Skeletal muscle tissue (tissue), 4 donors: ENCODE results near the gene DENR. TPM values are rescaled to one million over a fixed set of nuclear protein-coding genes. Genes with fewer than 3 reads are reported as not detected.
"Not testable (repeated sequence)": the region's sequence is repeated elsewhere in the genome, so short reads cannot be mapped to it uniquely, and the experiment has no call there.

ENCODE experiments used
- H3K27ac ChIP-seq: one replicate; pipeline ENCODE4 v1.7.0; 2013; ENCODE audit warnings: mild to moderate bottlenecking, low read depth, low read length, inconsistent platforms
- H3K27me3 ChIP-seq, 3 donors: one replicate each; pipeline ENCODE4 v1.7.0; 2013; ENCODE audit warnings: low read length in 3 of 3; ENCODE audit not compliant: control insufficient read depth in 3 of 3, insufficient read depth in 3 of 3
- H3K36me3 ChIP-seq, 3 donors: one replicate each; pipeline ENCODE4 v1.7.0; 2013; ENCODE audit warnings: low read length in 3 of 3; ENCODE audit not compliant: control insufficient read depth in 3 of 3, insufficient read depth in 3 of 3
- H3K4me1 ChIP-seq, 3 donors: one replicate each; pipeline ENCODE4 v1.7.0; 2013; ENCODE audit warnings: low read length in 3 of 3, mild to moderate bottlenecking in 3 of 3; ENCODE audit not compliant: control insufficient read depth in 3 of 3, insufficient read depth in 3 of 3
- H3K4me3 ChIP-seq, 3 donors: one replicate each; pipeline ENCODE4 v1.7.0; 2013; ENCODE audit warnings: low read length in 3 of 3
- H3K9ac ChIP-seq, 3 donors: one replicate each; pipeline ENCODE4 v1.7.0; 2013; ENCODE audit warnings: low read length in 3 of 3, mild to moderate bottlenecking in 3 of 3, moderate library complexity in 2 of 3, low read depth in 1 of 3
- H3K9me3 ChIP-seq, 3 donors: one replicate each; pipeline ENCODE4 v1.7.0; 2013; ENCODE audit warnings: low read length in 3 of 3; ENCODE audit not compliant: control insufficient read depth in 3 of 3
- total RNA-seq: library from RNA; depleted of rRNA; stranded (reverse); fragments of >200 nt; gene quantifications from one replicate; pipeline ENCODE4 v1.2.3, GENCODE V29; 2014
- donor health status: Osteomylitis.

Gene DENR
- total RNA-seq, 1 donor from 2014 or later: 25.1 TPM

DNA sequence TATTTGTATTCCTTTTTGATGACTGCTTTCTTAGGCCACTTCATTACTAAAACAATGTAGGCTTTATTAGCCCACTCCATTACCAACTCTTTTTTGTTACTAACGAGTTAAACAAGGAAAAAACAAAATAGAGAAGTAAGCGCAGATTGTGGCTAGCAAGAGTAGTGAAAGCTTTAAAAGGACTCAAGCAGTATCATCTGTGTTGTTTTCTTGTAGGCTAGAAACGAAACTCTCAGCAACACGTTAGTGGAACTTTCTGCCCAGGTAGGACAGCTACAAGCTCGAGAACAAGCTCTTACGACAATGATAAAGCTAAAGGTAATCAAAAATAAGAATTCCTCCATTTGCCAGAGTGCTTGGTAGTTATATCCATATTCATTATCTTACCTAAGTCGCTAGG lies 32.9 kb downstream of the DENR start:
- Histone ChIP-seq H3K27me3 (no peaks in the 10 kb centered on the region), H3K9ac (no peak overlapping the region), H3K4me3 (no peak overlapping the region), H3K27ac (no peak overlapping the region), H3K4me1 (no peaks in the 10 kb centered on the region), H3K36me3 (peaks cover 0 to 4% (median 2%) of the 10 kb centered on the region in 3 donors), H3K9me3 (no peaks in the 10 kb centered on the region)

DNA sequence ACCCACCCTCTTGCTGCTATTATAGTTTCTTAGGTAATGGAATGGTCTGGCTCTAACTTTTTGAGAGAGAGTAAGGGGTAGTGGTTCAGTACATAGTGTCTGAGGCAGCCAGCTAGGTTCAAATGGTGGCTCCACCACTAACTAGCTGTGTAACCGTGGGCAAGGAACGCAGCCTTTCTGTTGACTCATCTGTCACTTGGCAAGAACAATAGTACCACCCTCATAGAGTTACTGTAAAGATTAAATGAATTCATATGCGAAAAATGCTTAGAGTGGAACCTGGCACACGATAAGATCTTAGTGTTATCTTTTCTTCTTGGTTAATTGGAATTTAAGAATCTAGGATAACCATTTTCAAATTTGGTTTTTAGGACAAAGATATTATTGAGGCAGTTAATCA lies 35.8 kb downstream of the DENR start:
- Histone ChIP-seq H3K4me3 (no peak overlapping the region), H3K36me3 (no peaks in the 10 kb centered on the region), H3K27me3 (no peaks in the 10 kb centered on the region), H3K9me3 (no peaks in the 10 kb centered on the region), H3K4me1 (no peaks in the 10 kb centered on the region), H3K9ac (no peak overlapping the region), H3K27ac (no peak overlapping the region)

DNA sequence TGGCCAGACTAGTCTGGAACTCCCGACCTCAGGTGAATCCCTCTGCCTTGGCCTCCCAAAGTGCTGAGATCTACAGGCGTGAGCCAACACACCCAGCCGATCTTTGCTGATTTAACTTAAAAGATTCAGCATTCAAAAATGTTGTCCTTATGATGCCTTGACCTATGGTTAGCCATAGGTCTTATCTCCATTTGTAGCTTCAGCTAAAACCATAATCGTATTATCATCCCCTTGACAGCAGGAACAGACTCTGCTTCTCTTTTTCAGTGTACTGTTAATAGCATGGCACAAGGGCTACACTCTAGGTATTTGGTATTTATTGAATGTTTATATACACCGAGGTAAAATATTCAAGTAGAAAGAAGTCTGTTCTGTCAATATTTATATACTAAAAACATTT lies 37.0 kb downstream of the DENR start:
- Histone ChIP-seq H3K27ac (no peak overlapping the region), H3K4me1 (peaks cover 0 to 2% (median 0%) of the 10 kb centered on the region in 3 donors), H3K9me3 (no peaks in the 10 kb centered on the region), H3K27me3 (no peaks in the 10 kb centered on the region), H3K9ac (no peak overlapping the region), H3K4me3 (no peak overlapping the region), H3K36me3 (no peaks in the 10 kb centered on the region)

DNA sequence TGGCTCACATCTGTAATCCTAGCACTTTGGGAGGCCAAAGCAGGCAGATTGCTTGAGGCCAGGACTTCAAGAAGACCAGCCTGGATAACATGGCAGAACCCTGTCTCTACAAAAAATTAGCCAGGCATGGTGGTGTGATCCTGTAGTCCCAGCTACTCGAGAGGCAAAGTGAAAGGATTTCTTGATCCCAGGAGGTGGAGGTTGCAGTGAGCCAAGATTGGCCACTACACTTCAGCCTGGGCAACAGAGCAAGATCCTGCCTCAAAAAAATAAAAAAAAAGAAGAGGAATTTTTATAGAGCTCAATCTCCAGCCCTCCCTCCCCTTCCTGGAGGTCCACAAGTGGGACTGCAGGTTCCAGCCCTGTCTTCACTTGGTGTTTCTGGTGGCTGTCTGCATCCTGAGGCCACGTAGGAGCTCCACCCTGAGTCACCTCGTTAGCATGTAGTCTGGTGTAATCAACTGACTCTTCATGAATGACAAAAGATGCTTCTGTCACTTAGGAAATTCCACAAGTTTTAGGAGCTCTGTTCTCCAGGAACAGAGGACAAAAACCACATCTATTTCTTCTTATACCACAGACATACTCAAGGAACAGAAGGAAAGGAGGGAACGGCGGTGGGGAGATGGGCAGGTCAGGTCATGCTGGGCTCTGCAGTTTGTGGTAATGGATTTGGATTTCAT lies 37.9 kb downstream of the DENR start:
- Histone ChIP-seq H3K4me1 (peaks cover 0 to 2% (median 0%) of the 10 kb centered on the region in 3 donors), H3K9ac (no peak overlapping the region), H3K36me3 (no peaks in the 10 kb centered on the region), H3K9me3 (no peaks in the 10 kb centered on the region), H3K27ac (no peak overlapping the region), H3K27me3 (no peaks in the 10 kb centered on the region), H3K4me3 (no peak overlapping the region)

DNA sequence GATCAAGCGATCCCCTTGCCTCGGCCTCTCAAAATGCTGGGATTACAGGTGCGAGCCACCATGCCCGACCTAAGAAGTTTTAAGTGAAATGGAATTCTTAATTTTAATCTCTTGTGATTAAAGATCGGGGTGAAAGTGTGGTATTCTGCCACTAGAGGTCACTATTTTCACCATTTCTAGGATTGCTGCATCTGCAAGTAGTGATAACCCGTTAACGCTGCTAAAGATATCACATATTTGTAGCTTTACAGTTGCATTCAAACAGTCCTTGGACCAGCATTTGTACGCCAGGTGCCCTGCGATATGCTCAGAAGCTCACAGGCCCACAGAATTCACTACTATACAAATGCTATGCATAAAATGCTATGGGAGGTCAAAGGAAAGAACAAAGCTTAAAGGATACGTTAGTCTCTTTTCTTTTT lies 41.1 kb downstream of the DENR start:
- peak overlapping the region in 1 of 3 donors; percentile 41 for H3K4me3 ChIP-seq
- H3K9ac ChIP-seq: no peak overlapping the region

DNA sequence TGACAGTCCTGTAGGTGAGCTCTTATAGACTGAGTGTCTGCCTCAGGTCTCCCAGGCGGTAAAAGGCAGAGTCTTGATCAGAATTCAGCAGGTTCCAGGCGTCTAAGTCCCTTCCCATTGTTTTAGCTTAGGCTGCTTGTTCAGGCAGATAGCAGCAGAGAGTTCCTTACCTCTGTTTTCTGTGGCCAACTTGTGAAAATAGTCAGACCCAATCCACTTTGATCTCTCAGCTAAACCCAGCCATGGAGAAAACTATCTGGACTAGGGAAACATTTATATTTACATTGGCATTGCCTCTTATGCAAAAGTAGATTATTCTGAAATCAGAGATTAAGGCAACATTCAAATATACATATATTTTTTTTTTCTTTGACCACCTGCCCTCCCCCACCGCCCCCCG lies 43.2 kb downstream of the DENR start:
- H3K36me3 ChIP-seq: no peaks in the 10 kb centered on the region
- no peaks in the 10 kb centered on the region for H3K27me3 ChIP-seq
- no peak overlapping the region for H3K27ac ChIP-seq
- H3K4me3 ChIP-seq: no peak overlapping the region
- peaks cover 0 to 2% (median 0%) of the 10 kb centered on the region in 3 donors for H3K4me1 ChIP-seq
- no peak overlapping the region for H3K9ac ChIP-seq
- no peaks in the 10 kb centered on the region for H3K9me3 ChIP-seq

More for the DNA sequence above, 41.1 kb downstream of the DENR start:
- H3K9me3 ChIP-seq: no peaks in the 10 kb centered on the region
- no peaks in the 10 kb centered on the region for H3K36me3 ChIP-seq
- no peak overlapping the region for H3K27ac ChIP-seq
- H3K27me3 ChIP-seq: no peaks in the 10 kb centered on the region
- H3K4me1 ChIP-seq: peaks cover 0 to 2% (median 0%) of the 10 kb centered on the region in 3 donors

DNA sequence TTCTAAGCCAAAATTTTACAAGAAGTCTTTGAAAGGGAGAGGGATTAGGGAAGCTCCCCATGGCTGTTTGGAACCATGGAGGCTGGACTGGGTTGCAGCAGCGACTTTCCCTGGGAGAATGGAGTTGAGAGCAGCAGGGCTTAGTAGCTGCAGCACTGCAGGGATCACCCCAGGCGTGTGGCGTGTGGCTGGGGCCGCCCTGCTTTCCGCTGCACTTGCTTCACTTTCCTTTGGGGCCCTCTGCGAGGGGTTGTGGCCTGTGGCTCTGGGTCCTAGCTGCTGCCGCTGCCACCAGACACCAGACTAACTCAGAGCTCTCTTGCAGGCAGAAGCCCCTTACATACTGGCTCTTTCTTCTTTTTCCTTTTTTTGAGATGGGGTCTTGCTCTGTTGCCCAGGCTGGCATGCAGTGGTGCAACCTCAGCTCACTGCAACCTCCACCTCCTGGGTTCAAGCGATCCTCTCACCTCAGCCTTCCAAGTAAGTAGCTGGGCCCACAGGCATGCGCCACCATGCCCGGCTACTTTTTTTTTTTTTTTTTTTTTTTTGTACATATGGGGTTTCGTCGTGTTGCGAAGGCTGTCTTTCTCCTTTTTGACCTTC lies 47.1 kb downstream of the DENR start:
- Histone ChIP-seq H3K9me3 (no peaks in the 10 kb centered on the region), H3K27ac (no peak overlapping the region), H3K36me3 (peaks cover 0 to 3% (median 0%) of the 10 kb centered on the region in 3 donors), H3K4me1 (no peaks in the 10 kb centered on the region), H3K4me3 (no peak overlapping the region), H3K9ac (no peak overlapping the region), H3K27me3 (no peaks in the 10 kb centered on the region)

DNA sequence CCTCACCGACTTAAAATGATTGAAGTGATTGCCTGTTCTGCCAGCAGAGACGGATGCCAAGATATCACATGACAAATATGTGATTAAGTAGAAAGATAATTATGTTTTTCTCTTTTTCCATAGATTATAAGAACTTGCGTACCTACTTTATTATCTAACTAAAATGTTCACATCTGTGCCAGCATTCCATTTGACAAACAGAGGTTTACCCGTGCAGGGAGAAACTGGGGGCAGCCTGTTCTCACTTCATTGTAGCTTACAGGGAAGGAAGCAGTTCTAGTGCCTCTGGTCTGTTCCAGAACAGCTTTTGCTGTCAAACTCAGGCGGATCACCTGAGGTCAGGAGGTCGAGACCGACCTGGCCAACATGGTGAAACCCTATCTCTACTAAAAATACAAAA lies 51.3 kb downstream of the DENR start:
- H3K36me3 ChIP-seq: peaks cover 0 to 12% (median 0%) of the 10 kb centered on the region in 3 donors

DNA sequence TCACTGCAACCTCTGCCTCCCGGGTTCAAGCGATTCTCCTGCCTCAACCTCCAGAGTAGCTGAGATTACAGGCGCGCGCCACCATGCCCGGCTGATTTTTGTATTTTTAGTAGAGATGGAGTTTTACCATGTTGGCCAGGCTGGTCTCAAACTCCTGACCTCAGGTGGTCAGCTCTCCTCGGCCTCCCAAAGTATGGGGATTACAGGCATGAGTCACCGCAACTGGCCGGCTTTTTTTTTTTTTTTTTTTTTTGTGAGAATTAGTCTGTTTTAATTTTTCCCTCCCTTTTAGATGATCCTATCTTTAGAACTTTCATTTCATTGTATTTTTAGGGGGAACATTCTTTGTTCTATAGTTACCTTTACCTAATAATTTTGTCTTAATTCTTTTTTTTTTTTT lies 52.3 kb downstream of the DENR start:
- H3K27ac ChIP-seq, H3K4me3 ChIP-seq, H3K9me3 ChIP-seq, H3K27me3 ChIP-seq, H3K4me1 ChIP-seq, H3K9ac ChIP-seq: not testable (repeated sequence)
- peaks cover 0 to 12% (median 0%) of the 10 kb centered on the region in 3 donors for H3K36me3 ChIP-seq

More for the DNA sequence above, 51.3 kb downstream of the DENR start:
- Histone ChIP-seq H3K27ac (no peak overlapping the region), H3K4me1 (no peaks in the 10 kb centered on the region), H3K4me3 (no peak overlapping the region), H3K9me3 (no peaks in the 10 kb centered on the region), H3K27me3 (no peaks in the 10 kb centered on the region), H3K9ac (peak overlapping the region in 1 of 3 donors; percentile 43)

DNA sequence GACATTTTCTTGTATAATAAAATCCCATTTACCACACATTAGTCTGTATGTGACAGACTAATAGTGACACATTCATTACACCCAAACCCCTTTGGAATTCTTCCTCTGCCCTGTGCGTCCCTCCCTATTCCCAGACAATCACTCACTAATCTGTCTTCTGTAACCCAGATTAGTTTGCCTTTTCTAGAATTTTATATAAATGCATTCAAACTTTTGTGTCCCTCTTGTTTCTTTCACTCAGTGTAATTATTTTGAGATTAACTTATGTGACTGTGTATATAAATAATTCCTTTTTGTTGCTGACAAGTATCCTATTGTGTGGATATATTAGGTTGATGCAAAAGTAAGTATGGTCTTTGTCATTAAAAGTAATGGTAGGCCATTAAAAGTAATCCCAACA lies 55.0 kb downstream of the DENR start:
- Histone ChIP-seq H3K9ac (no peak overlapping the region), H3K36me3 (peaks cover 0 to 9% (median 0%) of the 10 kb centered on the region in 3 donors), H3K4me3 (no peak overlapping the region), H3K4me1 (no peaks in the 10 kb centered on the region), H3K27ac (no peak overlapping the region), H3K27me3 (no peaks in the 10 kb centered on the region), H3K9me3 (no peaks in the 10 kb centered on the region)
